ENCODE measurements around the gene SHANK2.

Gene SHANK2

GRCh38 chr11:71269603-71270511 is 17.5 kb upstream of the SHANK2 start:
- DNase-seq, result no peak

- DNase-seq, result no peak
These were observed 16.4 kb upstream of the SHANK2 start for GRCh38 chr11:71268706-71269321.

GRCh38 chr11:71267807-71268421 is 15.5 kb upstream of the SHANK2 start:
- DNase-seq, result no peak

- no peak for DNase-seq
These were observed 13.9 kb upstream of the SHANK2 start for GRCh38 chr11:71266114-71266833.

- no peak for DNase-seq
These were observed 13.2 kb upstream of the SHANK2 start for GRCh38 chr11:71265559-71266092.

- no peak for DNase-seq
These were observed 11.0 kb upstream of the SHANK2 start for GRCh38 chr11:71263386-71263785.

GRCh38 chr11:71255800-71256479 is 3.6 kb upstream of the SHANK2 start:
- DNase-seq, result no peak

GRCh38 chr11:71255323-71255722 is 2.9 kb upstream of the SHANK2 start:
- no peak for DNase-seq

- DNase-seq, result no peak
These were observed 1.4 kb upstream of the SHANK2 start for GRCh38 chr11:71253794-71254193.

GRCh38 chr11:71252770-71253730 is 673 bp upstream of the SHANK2 start:
- peak in 1 of 51 donors; percentile 14 for DNase-seq

GRCh38 chr11:71251761-71252268 is 562 bp downstream of the SHANK2 start:
- DNase-seq, result peak in 9 of 51 donors; percentile 8 to 43 (median 27)

GRCh38 chr11:71251151-71251721 is 1.1 kb downstream of the SHANK2 start:
- peak in 10 of 51 donors; percentile 8 to 43 (median 28) for DNase-seq

GRCh38 chr11:71250523-71251150 is 1.7 kb downstream of the SHANK2 start:
- no peak for DNase-seq

- no peak for DNase-seq
These were observed 3.1 kb downstream of the SHANK2 start for GRCh38 chr11:71249301-71249700.

GRCh38 chr11:71248656-71249055 is 3.7 kb downstream of the SHANK2 start:
- DNase-seq, result no peak

- DNase-seq, result no peak
These were observed 4.2 kb downstream of the SHANK2 start for GRCh38 chr11:71248251-71248570.

- DNase-seq, result peak in 24 of 51 donors; percentile 11 to 68 (median 40)
These were observed 4.7 kb downstream of the SHANK2 start for GRCh38 chr11:71247551-71248250.

- no peak for DNase-seq
These were observed 5.8 kb downstream of the SHANK2 start for GRCh38 chr11:71246559-71246958.
